HG02571 (cell line): ENCODE measurements around the gene LENG1.
A peak's percentile ranks its signal among the peaks of the same experiment; 100 is the strongest.
"Not testable (repeated sequence)": the region's sequence is repeated elsewhere in the genome, so short reads cannot be mapped to it uniquely, and the experiment has no call there.

ENCODE experiments used
- ATAC-seq: cut with Tn5 transposase; IDR thresholded peaks from one replicate; pipeline ENCODE4 v1.9.1; 2021; ENCODE audit warnings: mild to moderate bottlenecking, moderate library complexity; ENCODE audit not compliant: unreplicated experiment

LENG1 gene

DNA sequence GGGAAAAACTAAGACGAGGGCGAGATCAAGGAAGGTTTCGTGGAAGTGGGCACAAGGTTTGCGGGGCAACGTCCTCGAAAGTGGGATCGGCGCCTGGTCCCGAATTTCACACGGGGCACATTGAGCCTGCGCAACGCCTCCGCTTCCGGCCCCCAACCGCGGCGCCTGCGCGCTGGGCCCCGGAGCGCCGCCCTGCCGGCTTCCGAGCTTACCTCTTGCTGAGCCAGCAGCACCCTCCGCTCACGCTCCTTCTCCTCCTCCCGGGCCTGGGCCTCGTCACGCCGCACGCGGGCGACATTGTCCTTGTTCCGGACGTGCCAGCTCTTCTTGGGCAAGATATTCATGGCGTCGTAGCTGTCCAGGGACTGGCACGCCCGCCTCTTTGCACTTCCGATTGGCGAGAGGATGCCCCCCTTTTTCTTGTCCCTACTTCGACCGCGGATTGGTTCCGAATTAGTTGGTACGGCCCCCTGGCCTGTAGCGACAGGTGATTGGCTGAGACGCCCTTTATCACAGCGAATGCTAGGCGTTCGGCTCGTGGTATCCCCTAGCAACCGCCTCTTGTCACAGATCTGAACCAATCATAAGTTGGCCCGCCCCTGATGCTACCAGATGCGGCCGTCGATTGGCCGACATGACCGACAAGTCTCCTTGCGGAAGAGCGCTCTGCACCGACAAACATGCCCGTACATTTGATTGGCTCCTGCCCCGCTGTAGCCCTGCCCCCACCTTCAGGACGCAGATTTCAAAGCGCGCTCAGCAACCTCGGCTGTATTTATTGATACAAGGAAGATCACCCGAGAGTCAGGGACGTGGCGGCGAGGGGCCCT is at the start of gene LENG1:
Gene LENG1 (minus strand): TSS at position 370 of the 830 bp plus-strand sequence. CDS start 26 bp downstream, at position 344.
- ATAC-seq: peak; percentile 79

DNA sequence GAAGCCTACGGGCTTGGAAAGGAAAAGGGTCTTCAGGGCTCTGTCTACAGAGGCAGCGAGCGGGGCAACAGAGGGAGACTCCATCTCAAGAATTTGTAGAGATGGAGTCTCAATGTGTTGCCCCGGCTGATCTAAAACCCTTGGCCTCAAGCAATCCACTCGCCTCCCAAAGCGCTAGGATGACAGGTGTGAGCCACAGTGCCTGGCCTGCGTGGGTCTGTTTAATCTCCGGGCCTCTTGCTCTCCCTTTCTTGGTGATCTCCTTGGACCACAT is 49.2 kb upstream of the LENG1 start:
- no peak for ATAC-seq

DNA sequence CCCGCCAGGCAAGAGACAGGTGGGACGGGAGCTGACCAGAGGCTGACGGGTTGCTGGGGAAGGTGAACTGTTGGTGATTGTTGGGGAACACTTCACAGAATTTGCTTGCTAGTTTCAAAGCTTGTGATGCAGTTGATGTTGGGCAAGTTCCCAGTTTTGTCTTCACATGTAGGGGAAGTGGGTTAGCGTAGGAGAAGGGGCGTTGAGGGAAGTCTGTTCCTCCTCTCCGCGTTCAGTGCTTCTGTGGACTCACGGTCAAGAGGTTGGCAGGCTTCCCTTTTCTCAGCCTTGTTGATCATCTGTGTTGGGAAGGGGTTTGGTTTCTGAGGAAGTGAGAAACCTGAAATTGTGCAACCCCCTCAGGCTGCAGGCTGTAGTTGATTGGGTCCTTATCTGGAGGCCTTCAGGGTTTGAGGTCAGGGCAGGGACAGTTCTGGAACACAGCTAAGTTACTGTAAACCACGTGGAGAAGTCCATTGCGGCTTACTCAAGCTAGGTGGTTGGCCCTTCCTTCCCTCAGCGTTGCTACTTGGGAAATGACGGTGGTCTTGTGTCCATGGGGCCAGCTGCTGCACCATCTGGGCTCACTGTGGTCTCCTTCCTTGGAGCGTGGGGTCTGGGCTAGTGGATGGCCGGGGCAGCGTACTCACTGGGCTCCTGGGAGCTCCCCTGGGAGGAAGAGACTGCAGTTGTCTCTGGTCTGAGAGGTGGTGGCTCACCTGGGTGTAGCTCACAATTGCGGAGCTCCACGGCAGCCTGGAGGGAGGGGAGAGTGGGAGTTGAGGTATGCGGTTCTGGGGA is 48.7 kb upstream of the LENG1 start:
- ATAC-seq: no peak

DNA sequence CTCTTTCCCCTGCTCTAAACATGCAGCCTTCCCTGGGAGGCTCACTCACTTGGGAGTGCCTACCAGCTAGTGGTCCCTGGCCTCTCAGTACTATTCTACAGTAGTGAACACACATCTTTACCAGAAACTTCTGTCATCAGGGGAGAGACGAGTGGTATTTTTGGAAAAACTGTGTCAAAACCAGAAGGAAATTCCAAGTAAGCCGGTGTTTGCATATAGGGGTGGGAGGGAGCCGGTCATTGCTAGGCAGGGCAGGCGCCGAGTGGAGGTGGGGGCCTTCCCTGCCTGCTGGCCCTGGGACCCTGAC is 48.1 kb upstream of the LENG1 start:
- no peak for ATAC-seq

DNA sequence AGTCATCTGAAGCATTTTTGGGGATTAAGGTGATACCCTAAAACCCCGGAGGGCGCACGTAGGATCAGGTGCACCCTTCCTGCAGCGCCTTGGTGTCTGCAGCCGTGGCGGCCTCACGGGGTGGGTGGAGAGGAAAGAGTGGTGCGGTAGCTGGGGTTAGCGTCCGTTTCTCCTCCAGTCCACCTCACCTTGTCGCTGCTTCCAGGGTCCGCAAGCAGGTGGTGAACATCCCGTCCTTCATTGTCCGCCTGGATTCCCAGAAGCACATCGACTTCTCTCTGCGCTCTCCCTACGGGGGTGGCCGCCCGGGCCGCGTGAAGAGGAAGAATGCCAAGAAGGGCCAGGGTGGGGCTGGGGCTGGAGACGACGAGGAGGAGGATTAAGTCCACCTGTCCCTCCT is 47.7 kb upstream of the LENG1 start:
- not testable (repeated sequence) for ATAC-seq

DNA sequence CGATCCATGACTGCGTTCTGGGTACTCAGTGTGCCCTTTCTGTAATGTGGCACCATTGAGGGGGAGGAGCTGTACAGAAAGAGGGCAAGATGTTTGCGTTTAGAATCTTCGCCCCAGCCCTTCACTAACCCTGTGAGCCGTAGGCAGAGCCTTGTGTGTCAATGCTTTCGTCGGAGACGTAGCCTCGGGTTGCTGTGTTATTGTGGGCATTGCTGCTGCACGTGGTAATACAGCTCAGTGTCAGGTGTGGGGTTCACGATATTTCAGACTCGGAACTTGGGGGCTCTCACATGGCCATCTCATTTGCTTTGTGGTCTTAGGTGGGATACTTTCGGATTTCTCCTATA is 47.3 kb upstream of the LENG1 start:
- ATAC-seq: no peak

DNA sequence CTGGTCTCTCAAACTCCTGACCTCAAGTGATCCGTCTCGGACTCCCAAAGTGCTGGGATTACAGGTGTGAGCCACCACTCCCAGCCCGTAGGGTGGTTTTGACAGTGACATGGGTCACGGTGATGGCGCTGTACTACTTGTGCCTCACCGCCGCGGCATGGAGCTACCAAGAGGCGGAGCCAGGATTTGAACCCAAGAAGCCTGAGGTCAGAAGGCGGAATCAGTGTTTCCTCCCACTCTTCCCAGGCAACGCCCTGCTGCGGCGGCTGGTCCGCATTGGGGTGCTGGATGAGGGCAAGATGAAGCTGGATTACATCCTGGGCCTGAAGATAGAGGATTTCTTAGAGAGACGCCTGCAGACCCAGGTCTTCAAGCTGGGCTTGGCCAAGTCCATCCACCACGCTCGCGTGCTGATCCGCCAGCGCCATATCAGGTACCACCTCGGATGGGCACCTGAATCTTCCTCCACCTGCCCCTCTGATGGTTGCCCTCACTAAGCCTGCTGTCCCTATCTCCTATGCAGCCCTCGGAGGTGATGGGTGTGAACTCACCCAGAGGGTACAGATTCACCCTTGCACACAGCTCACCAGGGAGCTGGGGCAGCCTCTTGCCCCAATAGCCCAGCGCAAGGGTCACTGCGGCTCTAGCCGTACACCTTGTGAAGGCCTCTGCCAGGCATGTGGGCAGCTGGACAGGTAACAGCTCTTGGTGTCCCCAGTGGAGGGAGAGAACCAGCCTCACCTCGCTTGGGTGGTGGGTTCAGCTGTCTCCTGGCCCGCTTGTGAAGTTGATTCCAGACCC is 46.7 kb upstream of the LENG1 start:
- ATAC-seq: no peak

DNA sequence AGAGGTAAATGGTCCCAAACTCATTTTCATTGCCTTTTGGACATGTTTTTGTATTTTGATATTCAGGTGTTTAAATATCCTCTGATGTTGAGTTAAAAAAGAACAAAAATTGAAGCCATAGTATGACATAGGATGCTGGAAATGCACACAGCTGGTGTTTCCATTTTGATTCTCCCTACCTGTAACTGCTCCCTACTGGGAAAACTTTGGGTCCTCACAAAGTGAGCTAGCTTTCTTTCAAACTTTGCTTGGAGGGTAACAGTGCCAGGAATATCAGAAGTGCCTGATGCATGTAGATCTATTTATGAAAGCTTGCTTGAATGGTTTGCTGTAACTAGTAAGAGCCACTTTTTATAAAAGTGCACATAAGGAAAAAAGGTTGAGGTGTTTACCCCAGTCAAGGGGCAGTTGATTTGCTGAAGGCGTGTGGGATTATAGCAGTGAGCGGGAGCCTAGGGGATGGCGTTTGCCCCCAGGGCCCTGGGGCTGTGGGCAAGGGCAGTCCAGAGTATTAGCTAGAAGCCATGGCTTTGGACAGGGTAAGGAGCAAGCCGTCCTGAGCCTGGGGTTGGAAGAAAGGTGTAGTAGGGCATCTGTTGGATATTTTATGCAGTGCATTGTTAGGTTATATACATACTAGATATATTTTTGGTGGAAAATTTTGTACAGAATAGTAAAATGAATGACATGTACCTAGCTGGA is 45.4 kb upstream of the LENG1 start:
- no peak for ATAC-seq

DNA sequence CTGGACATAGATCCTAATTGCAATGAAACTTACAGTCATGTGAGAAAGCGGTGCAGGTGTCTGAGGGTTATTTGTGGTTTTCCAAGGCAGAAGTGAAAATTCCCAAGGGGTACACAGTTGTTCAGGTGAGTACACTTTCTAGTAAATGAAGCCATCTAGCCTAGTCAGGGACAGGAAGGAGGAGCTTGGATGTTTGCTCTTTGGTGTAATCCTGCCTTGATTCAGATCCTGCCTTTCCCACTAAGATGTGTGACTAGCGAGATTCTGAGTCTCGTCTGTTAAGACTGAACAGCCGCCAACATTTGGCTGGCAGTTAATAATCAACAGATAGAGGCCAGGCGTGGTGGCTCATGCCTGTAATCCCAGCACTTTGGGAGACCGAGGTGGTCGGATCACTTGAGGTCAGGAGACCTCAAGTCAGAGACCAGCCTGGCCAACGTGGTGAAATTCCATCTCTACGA is 43.7 kb upstream of the LENG1 start:
- ATAC-seq: no peak

DNA sequence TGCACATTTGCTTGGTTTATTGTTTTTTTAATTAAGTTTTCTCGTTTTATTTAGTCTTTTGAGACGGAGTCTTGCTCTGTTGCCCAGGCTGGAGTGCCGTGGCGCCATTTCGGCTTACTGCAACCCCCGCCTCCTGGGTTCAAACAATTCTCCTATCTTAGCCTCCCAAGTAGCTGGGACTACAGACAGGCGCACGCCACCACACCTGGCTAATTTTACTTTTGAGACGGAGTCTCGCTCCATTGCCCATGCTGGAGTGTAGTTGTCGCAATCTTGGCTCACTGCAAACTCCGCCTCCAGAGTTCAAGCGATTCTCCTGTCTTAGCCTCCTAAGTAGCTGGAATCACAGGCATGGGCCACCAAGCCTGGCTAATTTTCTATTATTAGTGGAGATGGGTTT is 42.5 kb upstream of the LENG1 start:
- no peak for ATAC-seq

DNA sequence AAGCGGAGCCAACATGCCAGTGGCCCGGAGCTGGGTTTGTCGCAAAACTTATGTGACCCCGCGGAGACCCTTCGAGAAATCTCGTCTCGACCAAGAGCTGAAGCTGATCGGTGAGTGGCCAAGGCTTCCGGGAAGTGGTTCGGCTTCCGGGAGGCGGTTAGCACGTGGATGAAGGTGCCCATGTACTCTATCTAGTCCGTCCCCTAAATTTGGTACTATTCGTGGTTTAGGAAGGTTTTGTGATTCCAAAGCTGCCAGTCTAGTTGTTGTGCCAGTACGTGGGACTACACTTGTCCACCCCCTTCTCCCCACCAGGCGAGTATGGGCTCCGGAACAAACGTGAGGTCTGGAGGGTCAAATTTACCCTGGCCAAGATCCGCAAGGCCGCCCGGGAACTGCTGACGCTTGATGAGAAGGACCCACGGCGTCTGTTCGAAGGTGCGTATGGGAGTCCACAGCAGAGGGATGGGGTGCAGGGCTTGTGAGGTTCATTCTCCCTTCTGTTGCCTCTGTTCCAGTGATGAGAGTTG is 41.7 kb upstream of the LENG1 start:
- no peak for ATAC-seq

DNA sequence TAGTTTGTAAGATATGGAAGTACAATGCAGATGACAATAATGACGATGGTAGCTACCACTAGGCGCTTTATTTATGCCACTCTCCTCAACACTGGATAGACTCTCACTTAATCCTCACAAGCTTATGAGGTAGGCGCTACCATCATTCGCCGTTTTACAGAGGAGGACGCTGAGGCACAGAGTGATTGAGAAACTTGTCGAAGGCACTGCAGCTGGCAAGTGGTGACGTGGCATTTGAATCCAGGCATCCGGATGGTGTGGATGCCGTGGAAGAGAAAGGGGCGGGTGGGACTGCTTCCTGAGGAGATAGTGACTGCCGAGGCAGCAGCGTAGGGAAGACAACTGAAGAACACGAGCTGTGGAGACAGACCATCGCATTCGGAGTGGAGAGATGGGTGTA is 39.9 kb upstream of the LENG1 start:
- ATAC-seq: no peak

DNA sequence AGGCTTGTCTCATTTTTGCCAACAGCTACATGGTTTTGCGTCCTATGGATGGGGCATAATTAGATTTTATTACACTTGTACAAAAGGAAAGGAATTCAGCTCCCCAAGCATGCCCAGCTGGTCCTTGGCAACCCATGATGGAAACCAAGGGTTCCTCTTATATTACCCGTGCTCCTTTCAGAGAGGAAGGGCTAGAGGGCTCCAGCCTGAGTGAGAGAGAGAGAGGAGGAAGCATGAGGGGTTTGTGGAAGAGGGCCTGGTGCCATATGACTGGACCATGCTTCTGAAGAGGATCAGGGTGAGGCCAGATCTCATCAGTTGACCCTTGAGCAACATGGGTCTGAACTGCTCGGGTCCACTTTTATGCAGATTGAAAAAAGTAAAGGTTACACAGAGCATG is 37.6 kb upstream of the LENG1 start:
- no peak for ATAC-seq

DNA sequence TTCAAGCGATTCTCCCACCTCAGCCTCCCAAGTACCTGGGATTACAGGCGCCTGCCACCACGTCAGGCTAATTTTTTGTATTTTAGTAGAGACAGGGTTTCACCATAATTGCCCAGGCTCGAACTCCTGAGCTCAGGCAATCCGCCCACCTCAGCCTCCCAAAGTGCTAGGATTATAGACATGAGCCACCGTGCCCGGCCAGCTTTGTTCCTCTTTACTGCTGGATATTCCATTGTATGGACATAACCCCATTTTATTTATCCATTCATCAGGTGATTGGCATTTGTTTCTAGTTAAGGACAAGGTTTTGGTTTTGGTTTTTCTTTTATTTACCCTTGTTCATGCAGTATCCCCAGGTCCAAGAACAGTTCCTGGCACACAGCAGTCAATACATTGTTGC is 37.0 kb upstream of the LENG1 start:
- ATAC-seq: no peak

DNA sequence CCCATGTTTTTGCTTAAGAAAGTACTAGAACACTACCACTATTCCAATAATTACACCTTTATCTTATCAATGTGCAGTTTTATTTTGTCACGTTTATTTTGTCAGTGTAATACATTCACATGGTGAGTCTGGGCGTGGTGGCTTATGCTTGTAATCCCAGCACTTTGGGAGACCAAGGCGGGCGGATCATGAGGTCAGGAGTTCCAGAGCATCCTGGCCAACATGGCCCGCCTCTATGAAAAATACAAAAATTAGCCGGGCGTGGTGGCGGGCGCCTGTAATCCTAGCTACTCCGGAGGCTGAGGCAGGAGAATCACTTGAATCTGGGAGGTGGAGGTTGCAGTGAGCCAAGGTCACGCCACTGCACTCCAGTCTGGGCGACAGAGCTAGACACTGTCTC is 34.9 kb upstream of the LENG1 start:
- ATAC-seq: not testable (repeated sequence)

DNA sequence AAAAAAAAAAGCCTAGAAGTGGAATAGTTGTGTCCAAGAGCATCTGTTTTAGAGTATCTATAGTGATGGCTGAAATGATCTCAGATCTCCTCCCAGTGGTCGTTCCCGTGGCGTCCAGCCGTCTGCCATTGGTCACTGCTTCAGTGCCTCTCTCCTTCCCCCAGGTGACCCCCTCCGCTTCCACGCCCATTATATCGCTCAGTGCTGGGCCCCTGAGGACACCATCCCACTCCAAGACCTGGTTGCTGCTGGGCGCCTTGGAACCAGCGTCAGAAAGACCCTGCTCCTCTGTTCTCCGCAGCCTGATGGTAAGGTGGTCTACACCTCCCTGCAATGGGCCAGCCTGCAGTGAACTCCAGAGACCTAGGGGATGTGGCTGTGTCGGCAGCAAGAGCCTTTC is 33.5 kb upstream of the LENG1 start:
- ATAC-seq: no peak

DNA sequence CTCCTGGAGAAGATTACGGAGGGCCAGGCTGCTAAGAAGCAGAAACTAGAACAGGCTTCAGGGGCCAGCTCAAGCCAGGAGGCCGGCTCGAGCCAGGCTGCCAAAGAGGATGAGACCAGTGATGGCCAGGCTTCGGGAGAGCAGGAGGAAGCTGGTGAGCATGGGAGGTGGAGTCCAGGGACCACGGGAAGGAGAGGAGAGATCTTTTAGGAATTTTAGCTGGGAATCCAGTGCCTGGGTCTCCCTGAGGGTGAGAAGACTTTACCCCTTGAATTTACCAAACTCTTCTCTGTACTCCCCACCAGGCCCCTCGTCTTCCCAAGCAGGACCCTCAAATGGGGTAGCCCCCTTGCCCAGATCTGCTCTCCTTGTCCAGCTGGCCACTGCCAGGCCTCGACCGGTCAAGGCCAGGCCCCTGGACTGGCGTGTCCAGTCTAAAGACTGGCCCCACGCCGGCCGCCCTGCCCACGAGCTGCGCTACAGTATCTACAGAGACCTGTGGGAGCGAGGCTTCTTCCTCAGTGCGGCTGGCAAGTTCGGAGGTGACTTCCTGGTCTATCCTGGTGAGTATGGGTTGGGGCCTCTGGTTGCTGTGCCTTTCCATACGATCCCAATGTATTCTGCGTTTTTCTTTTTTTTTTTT is 32.4 kb upstream of the LENG1 start:
- no peak for ATAC-seq

DNA sequence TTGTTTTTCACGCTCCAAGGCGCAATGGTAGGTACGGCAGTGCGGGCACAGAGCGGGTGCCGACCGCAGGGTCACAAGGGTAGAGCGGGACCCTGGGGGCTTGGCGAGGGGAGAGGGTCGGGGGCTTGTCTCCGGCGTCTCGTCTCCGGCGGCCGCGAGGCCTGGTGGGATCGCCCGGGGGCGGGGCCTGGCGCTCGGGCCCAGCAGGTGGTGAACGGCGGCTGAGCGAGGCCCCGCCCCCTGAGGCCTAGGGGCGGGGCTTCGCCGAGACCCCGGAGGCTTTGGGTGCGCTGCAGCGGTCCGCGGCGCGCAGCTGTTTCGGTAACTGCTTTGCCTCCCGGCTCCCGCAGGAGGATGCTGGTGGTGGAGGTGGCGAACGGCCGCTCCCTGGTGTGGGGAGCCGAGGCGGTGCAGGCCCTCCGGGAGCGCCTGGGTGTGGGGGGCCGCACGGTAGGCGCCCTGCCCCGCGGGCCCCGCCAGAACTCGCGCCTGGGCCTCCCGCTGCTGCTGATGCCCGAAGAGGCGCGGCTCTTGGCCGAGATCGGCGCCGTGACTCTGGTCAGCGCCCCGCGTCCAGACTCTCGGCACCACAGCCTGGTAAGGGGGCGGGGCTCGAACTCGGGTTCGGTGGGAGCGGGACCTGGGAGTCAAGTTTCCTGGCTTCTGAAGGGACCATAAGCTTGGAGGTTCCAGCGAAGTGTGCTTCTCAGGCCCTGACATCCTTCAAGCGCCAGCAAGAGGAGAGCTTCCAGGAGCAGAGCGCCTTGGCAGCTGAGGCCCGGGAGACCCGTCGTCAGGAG is 31.7 kb upstream of the LENG1 start, which contains the start of gene TSEN34:
Gene TSEN34 (plus strand): TSS at position 298 of the 800 bp plus-strand sequence. CDS start 57 bp downstream, at position 355.
- peak; percentile 28 for ATAC-seq

DNA sequence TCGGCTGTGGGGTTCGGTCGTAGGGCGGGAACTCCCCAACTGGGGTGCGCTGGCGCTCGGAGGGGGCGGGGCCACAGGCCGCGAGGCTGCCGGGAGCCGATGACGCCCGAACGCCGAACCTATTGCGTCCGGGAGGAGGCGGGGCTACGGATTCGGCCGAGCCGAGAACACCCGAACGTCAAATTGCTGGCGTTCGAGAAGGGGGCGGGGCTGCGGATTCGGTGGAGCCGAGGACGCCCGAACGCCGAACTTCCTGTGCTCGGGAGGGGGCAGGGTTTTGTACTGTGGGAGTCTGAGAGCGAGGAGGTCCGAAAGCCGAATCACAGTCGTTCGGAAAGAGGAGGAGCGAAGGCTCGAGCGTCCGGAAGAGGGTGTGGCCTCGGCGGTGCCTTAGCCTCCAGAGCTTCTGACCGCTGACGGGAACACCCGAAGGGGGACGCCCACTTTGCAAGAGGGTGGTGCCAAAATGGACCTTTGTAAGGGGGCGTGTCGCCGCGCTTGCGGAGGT is 31.0 kb upstream of the LENG1 start:
- peak; percentile 41 for ATAC-seq
